Activated CD8-positive, alpha-beta T cell treated with anti-CD3 and anti-CD28 coated beads for 36 hours (primary cell): ENCODE results near the gene RALGPS2. TPM values are rescaled to one million over a fixed set of nuclear protein-coding genes. Genes with fewer than 3 reads are reported as not detected.

Experiments used
- ATAC-seq: fragments of 200-7000 bp; cut with Tn5 transposase; one replicate; pipeline ENCODE4 v1.10.0; 2021; ENCODE audit warnings: mild to moderate bottlenecking, moderate library complexity
- CTCF ChIA-PET: fragments of 350-600 bp; sonication (Branson Sonifier 250); formaldehyde crosslinking; loops from one replicate; lab custom pipeline; 2021; ENCODE audit warnings: antibody characterized with exemption; lab: Charles Lee
- POLR2A ChIA-PET: fragments of 350-600 bp; sonication (Branson Sonifier 250); formaldehyde crosslinking; loops from one replicate; lab custom pipeline; 2021; ENCODE audit warnings: antibody characterized with exemption; lab: Charles Lee
- DNase-seq: peaks from one replicate; pipeline ENCODE4 v3.0.0-alpha.2; 2020
- H3K27ac Mint-ChIP-seq: one replicate; pipeline ENCODE4 v1.8.0; 2021; ENCODE audit warnings: mild to moderate bottlenecking, mixed read lengths
- H3K27me3 Mint-ChIP-seq: one replicate; pipeline ENCODE4 v1.8.0; 2021; ENCODE audit warnings: mixed read lengths
- H3K36me3 Mint-ChIP-seq: one replicate; pipeline ENCODE4 v1.8.0; 2021; ENCODE audit warnings: low read depth, mixed read lengths
- H3K4me1 Mint-ChIP-seq: one replicate; pipeline ENCODE4 v1.8.0; 2021; ENCODE audit warnings: low read depth, mixed read lengths
- H3K4me3 Mint-ChIP-seq: one replicate; pipeline ENCODE4 v1.8.0; 2021; ENCODE audit warnings: mild to moderate bottlenecking, moderate library complexity, mixed read lengths
- H3K9me3 Mint-ChIP-seq: one replicate; pipeline ENCODE4 v1.8.0; 2021; ENCODE audit warnings: mixed read lengths
- CTCF ChIP-seq: fragments of 200-600 bp; IDR thresholded peaks from one replicate; pipeline ENCODE4 v1.8.0; 2022; ENCODE audit warnings: antibody characterized with exemption, mild to moderate bottlenecking
- intact Hi-C: fragments of 100-400 bp; cut with micrococcal nuclease; formaldehyde crosslinking; loops from one replicate; pipeline ENCODE4 v1.10.0; 2022
- total RNA-seq, 2 experiments: library from RNA; stranded (reverse); gene quantifications; one replicate each; pipeline ENCODE4 v1.2.3, GENCODE V29; 2021

RALGPS2 gene
- total RNA-seq, 2 experiments from 2014 or later, result 2.8 to 4.8 TPM

- H3K4me3 Mint-ChIP-seq, result no peak overlapping the region
- no peaks in the 10 kb centered on the region for H3K27me3 Mint-ChIP-seq
- intact Hi-C loops, result no loop called here
- no peak for TF ChIP-seq CTCF
- H3K4me1 Mint-ChIP-seq, result no peaks in the 10 kb centered on the region
- CTCF ChIA-PET, result no interaction called here
- peaks cover 10% of the 10 kb centered on the region for H3K36me3 Mint-ChIP-seq
- DNase-seq (no peak), ATAC-seq (no peak)
- H3K9me3 Mint-ChIP-seq, result peaks cover 5% of the 10 kb centered on the region
- POLR2A ChIA-PET, result no interaction called here
- no peak overlapping the region for H3K27ac Mint-ChIP-seq
Observed at GRCh38 chr1:178910023-178910422, 185.0 kb downstream of the RALGPS2 start.

- Mint-ChIP-seq H3K4me3 (no peak overlapping the region), H3K36me3 (peaks cover 20% of the 10 kb centered on the region), H3K27ac (no peak overlapping the region), H3K27me3 (no peaks in the 10 kb centered on the region), H3K4me1 (no peaks in the 10 kb centered on the region), H3K9me3 (peaks cover 5% of the 10 kb centered on the region)
- POLR2A ChIA-PET, result no interaction called here
- DNase-seq, result no peak
- CTCF ChIA-PET, result no interaction called here
- intact Hi-C loops, result no loop called here
- TF ChIP-seq CTCF, result no peak
- ATAC-seq, result no peak
Observed at GRCh38 chr1:178912597-178912996, 187.6 kb downstream of the RALGPS2 start.

GRCh38 chr1:178916448-178917174, 191.6 kb downstream of the RALGPS2 start:
- POLR2A ChIA-PET, result no interaction called here
- no peak overlapping the region for H3K4me3 Mint-ChIP-seq
- no peak for DNase-seq
- intact Hi-C loops, result no loop called here
- TF ChIP-seq CTCF, result no peak
- no peak for ATAC-seq
- H3K27me3 Mint-ChIP-seq, result no peaks in the 10 kb centered on the region
- H3K27ac Mint-ChIP-seq, result no peak overlapping the region
- no peaks in the 10 kb centered on the region for H3K4me1 Mint-ChIP-seq
- CTCF ChIA-PET, result no interaction called here
- H3K9me3 Mint-ChIP-seq, result no peaks in the 10 kb centered on the region
- H3K36me3 Mint-ChIP-seq, result peaks cover 9% of the 10 kb centered on the region

- DNase-seq (no peak), ATAC-seq (no peak)
- peaks cover 9% of the 10 kb centered on the region for H3K36me3 Mint-ChIP-seq
- intact Hi-C loops, result no loop called here
- no peak for TF ChIP-seq CTCF
- ChIA-PET CTCF (no interaction called here), POLR2A (no interaction called here)
- no peaks in the 10 kb centered on the region for H3K27me3 Mint-ChIP-seq
- H3K4me1 Mint-ChIP-seq, result no peaks in the 10 kb centered on the region
- peaks cover under 1% of the 10 kb centered on the region for H3K9me3 Mint-ChIP-seq
- no peak overlapping the region for H3K4me3 Mint-ChIP-seq
- no peak overlapping the region for H3K27ac Mint-ChIP-seq
Observed at GRCh38 chr1:178918308-178918707, 193.3 kb downstream of the RALGPS2 start.

GRCh38 chr1:178918955-178919354, 193.9 kb downstream of the RALGPS2 start:
- Mint-ChIP-seq H3K27ac (no peak overlapping the region), H3K27me3 (no peaks in the 10 kb centered on the region), H3K9me3 (peaks cover 4% of the 10 kb centered on the region), H3K4me3 (no peak overlapping the region), H3K36me3 (peaks cover 9% of the 10 kb centered on the region), H3K4me1 (no peaks in the 10 kb centered on the region)
- no peak for DNase-seq
- TF ChIP-seq CTCF, result no peak
- intact Hi-C loops, result no loop called here
- ChIA-PET POLR2A (no interaction called here), CTCF (no interaction called here)
- ATAC-seq, result no peak
